ENCODE data around the gene DLG1. TPM values are rescaled to one million over a fixed set of nuclear protein-coding genes. Genes with fewer than 3 reads are reported as not detected.

The DLG1 gene
- total RNA-seq, 1 experiment from 2014 or later = 127 TPM

GRCh38 chr3:197328198-197328597 lies 29.8 kb upstream of the DLG1 start:
- H3K36me3 Mint-ChIP-seq (ENCODE audit: insufficient read depth, unreplicated experiment) = no peaks in the 10 kb centered on the region
- BruUV-seq (replicated peaks) = no TSS peak
- no peak for TF ChIP-seq CTCF (IDR thresholded peaks at IDR 0.05; ENCODE audit: unreplicated experiment)
- no peak for DNase-seq
- CTCF ChIA-PET = no interaction called here
- peaks cover 3% of the 10 kb centered on the region for H3K9me3 Mint-ChIP-seq (ENCODE audit: low read depth, unreplicated experiment)
- intact Hi-C loops (cut with micrococcal nuclease; ENCODE audit: unreplicated experiment) = no loop called here
- H3K4me1 Mint-ChIP-seq (ENCODE audit: low read depth, unreplicated experiment) = no peaks in the 10 kb centered on the region
- no peaks in the 10 kb centered on the region for H3K27me3 Mint-ChIP-seq (ENCODE audit: unreplicated experiment)
- H3K27ac Mint-ChIP-seq (ENCODE audit: unreplicated experiment) = no peak overlapping the region
- no peak overlapping the region for H3K4me3 Mint-ChIP-seq (ENCODE audit: low read depth, unreplicated experiment)

GRCh38 chr3:197327701-197328100 lies 29.3 kb upstream of the DLG1 start:
- Mint-ChIP-seq H3K36me3 (ENCODE audit: insufficient read depth, unreplicated experiment) (no peaks in the 10 kb centered on the region), H3K9me3 (ENCODE audit: low read depth, unreplicated experiment) (peaks cover 3% of the 10 kb centered on the region), H3K27ac (ENCODE audit: unreplicated experiment) (no peak overlapping the region), H3K4me1 (ENCODE audit: low read depth, unreplicated experiment) (no peaks in the 10 kb centered on the region), H3K27me3 (ENCODE audit: unreplicated experiment) (no peaks in the 10 kb centered on the region), H3K4me3 (ENCODE audit: low read depth, unreplicated experiment) (no peak overlapping the region)
- TF ChIP-seq CTCF (IDR thresholded peaks at IDR 0.05; ENCODE audit: unreplicated experiment) = no peak
- DNase-seq = no peak
- no TSS peak for BruUV-seq (replicated peaks)
- CTCF ChIA-PET = no interaction called here
- intact Hi-C loops (cut with micrococcal nuclease; ENCODE audit: unreplicated experiment) = no loop called here

- intact Hi-C loops (cut with micrococcal nuclease; ENCODE audit: unreplicated experiment) = no loop called here
- no peak for DNase-seq
- Mint-ChIP-seq H3K4me3 (ENCODE audit: low read depth, unreplicated experiment) (no peak overlapping the region), H3K4me1 (ENCODE audit: low read depth, unreplicated experiment) (no peaks in the 10 kb centered on the region), H3K27me3 (ENCODE audit: unreplicated experiment) (no peaks in the 10 kb centered on the region), H3K9me3 (ENCODE audit: low read depth, unreplicated experiment) (no peaks in the 10 kb centered on the region), H3K27ac (ENCODE audit: unreplicated experiment) (no peak overlapping the region), H3K36me3 (ENCODE audit: insufficient read depth, unreplicated experiment) (no peaks in the 10 kb centered on the region)
- CTCF ChIA-PET = no interaction called here
- no TSS peak for BruUV-seq (replicated peaks)
- TF ChIP-seq CTCF (IDR thresholded peaks at IDR 0.05; ENCODE audit: unreplicated experiment) = no peak
Observed at GRCh38 chr3:197325773-197326172, 27.4 kb upstream of the DLG1 start.

GRCh38 chr3:197322149-197322548 lies 23.7 kb upstream of the DLG1 start:
- CTCF ChIA-PET = no interaction called here
- H3K4me1 Mint-ChIP-seq (ENCODE audit: low read depth, unreplicated experiment) = peaks cover 8% of the 10 kb centered on the region
- BruUV-seq (replicated peaks) = no TSS peak

More at GRCh38 chr3:197322149-197322548, 23.7 kb upstream of the DLG1 start:
- Mint-ChIP-seq H3K9me3 (ENCODE audit: low read depth, unreplicated experiment) (no peaks in the 10 kb centered on the region), H3K27me3 (ENCODE audit: unreplicated experiment) (no peaks in the 10 kb centered on the region), H3K4me3 (ENCODE audit: low read depth, unreplicated experiment) (no peak overlapping the region), H3K36me3 (ENCODE audit: insufficient read depth, unreplicated experiment) (no peaks in the 10 kb centered on the region), H3K27ac (ENCODE audit: unreplicated experiment) (no peak overlapping the region)
- no peak for DNase-seq
- intact Hi-C loops (cut with micrococcal nuclease; ENCODE audit: unreplicated experiment) = no loop called here
- no peak for TF ChIP-seq CTCF (IDR thresholded peaks at IDR 0.05; ENCODE audit: unreplicated experiment)

All from Calu3 (cell line).